22Rv1 (cell line): Measurements from ENCODE around the gene TLR5.

Experiments
- ZFX ChIP-seq: fragments of 450-650 bp; IDR thresholded peaks from 2 replicates; pipeline ENCODE4 v1.6.1; 2017; ENCODE audit warnings: antibody characterized with exemption, borderline replicate concordance
- TF ChIP-seq, protein P1 (sequence below): fragments of 450-650 bp; IDR thresholded peaks from 2 replicates; pipeline ENCODE4 v1.5.1; 2017; ENCODE audit warnings: mild to moderate bottlenecking

DNA sequence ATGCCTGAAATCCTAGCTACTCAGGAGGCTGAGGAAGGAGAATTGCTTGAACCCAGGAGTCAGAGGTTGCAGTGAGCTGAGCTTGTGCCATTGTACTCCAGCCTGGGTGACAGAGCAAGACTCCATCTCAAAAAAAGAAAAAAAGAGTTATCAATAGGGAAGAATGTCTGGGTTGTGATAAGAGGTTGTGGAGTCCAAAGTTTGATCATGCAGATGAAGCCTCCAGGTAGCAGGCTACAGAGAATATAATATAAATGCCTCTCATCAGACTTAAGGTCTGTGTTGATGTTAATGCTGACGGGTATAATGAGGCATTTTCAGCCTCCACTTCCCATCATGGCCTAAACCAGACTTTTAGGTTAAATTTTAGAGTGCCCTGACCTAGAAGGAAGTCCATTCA lies 24.6 kb downstream of the TLR5 start:
- TF ChIP-seq, protein P1, sequence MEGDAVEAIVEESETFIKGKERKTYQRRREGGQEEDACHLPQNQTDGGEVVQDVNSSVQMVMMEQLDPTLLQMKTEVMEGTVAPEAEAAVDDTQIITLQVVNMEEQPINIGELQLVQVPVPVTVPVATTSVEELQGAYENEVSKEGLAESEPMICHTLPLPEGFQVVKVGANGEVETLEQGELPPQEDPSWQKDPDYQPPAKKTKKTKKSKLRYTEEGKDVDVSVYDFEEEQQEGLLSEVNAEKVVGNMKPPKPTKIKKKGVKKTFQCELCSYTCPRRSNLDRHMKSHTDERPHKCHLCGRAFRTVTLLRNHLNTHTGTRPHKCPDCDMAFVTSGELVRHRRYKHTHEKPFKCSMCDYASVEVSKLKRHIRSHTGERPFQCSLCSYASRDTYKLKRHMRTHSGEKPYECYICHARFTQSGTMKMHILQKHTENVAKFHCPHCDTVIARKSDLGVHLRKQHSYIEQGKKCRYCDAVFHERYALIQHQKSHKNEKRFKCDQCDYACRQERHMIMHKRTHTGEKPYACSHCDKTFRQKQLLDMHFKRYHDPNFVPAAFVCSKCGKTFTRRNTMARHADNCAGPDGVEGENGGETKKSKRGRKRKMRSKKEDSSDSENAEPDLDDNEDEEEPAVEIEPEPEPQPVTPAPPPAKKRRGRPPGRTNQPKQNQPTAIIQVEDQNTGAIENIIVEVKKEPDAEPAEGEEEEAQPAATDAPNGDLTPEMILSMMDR, result no peak
- TF ChIP-seq ZFX, result no peak
